CD14-positive monocyte (primary cell): ENCODE results near the gene SERPINA4. TPM values are rescaled to one million over a fixed set of nuclear protein-coding genes. Genes with fewer than 3 reads are reported as not detected.

Experiments used
- DNase-seq, 3 donors: peaks; one replicate each; pipeline ENCODE4 v3.0.0-alpha.2; 2011 to 2022
- H2AFZ ChIP-seq: 2 replicates; pipeline ENCODE4 v1.6.0; 2012; ENCODE audit warnings: mild to moderate bottlenecking, low read depth, low read length, inconsistent platforms; ENCODE audit not compliant: insufficient read depth, poor library complexity, severe bottlenecking
- H3K27ac ChIP-seq, 2 donors: 1 replicate in 1 of 2; 2 replicates in 1 of 2; pipeline ENCODE4 v1.5.1; 2012 to 2013; ENCODE audit warnings: low read length in 2 of 2, control low read depth in 1 of 2, inconsistent platforms in 1 of 2, low read depth in 1 of 2, mild to moderate bottlenecking in 1 of 2
- H3K27me3 ChIP-seq, 2 donors: one replicate each; pipeline versions ENCODE4 v1.6.0 to v1.6.1; 2011 to 2013; ENCODE audit warnings: low read length in 2 of 2; ENCODE audit not compliant: control insufficient read depth in 2 of 2, insufficient read depth in 2 of 2
- H3K36me3 ChIP-seq, 2 donors: replicated peaks in 1 of 2; 1 replicate in 1 of 2; 2 replicates in 1 of 2; pipeline versions ENCODE4 v1.5.1 to v1.6.1; 2012 to 2013; ENCODE audit warnings: low read length in 2 of 2, control low read depth in 1 of 2, inconsistent platforms in 1 of 2, mild to moderate bottlenecking in 1 of 2; ENCODE audit not compliant: insufficient read depth in 2 of 2, control insufficient read depth in 1 of 2
- H3K4me1 ChIP-seq, 2 donors: 1 replicate in 1 of 2; 2 replicates in 1 of 2; pipeline versions ENCODE4 v1.5.1 to v1.6.1; 2012 to 2013; ENCODE audit warnings: low read length in 2 of 2, control low read depth in 1 of 2, inconsistent platforms in 1 of 2, mild to moderate bottlenecking in 1 of 2, moderate library complexity in 1 of 2; ENCODE audit not compliant: insufficient read depth in 2 of 2, control insufficient read depth in 1 of 2
- H3K4me2 ChIP-seq: replicated peaks from 2 replicates; pipeline ENCODE3; 2012; ENCODE audit warnings: low read length, moderate library complexity, mild to moderate bottlenecking; ENCODE audit not compliant: poor library complexity, severe bottlenecking; ENCODE audit errors: extremely low read depth
- H3K4me3 ChIP-seq, 3 experiments: fragments of 200-600 bp in 1 of 3; sonication (generic) in 1 of 3; replicated peaks in 1 of 3; 1 replicate in 2 of 3; 2 replicates in 1 of 3; pipeline ENCODE4 v1.5.1; 2011 to 2013; ENCODE audit warnings: low read length in 3 of 3, mild to moderate bottlenecking in 3 of 3, control low read depth in 2 of 3, low read depth in 2 of 3, inconsistent platforms in 1 of 3, moderate library complexity in 1 of 3
- H3K79me2 ChIP-seq: 2 replicates; pipeline ENCODE4 v1.6.0; 2012; ENCODE audit warnings: mild to moderate bottlenecking, control low read depth, inconsistent platforms, low read length, moderate library complexity; ENCODE audit not compliant: insufficient read depth
- H3K9ac ChIP-seq: 2 replicates; pipeline ENCODE4 v1.6.0; 2017; ENCODE audit warnings: low read length, mild to moderate bottlenecking; ENCODE audit not compliant: insufficient read depth, poor library complexity, severe bottlenecking
- H3K9me3 ChIP-seq, 2 donors: replicated peaks in 1 of 2; 1 replicate in 1 of 2; 2 replicates in 1 of 2; pipeline versions ENCODE4 v1.5.1 to v1.6.1; 2012 to 2013; ENCODE audit warnings: low read length in 2 of 2, control low read depth in 1 of 2; ENCODE audit not compliant: control insufficient read depth in 1 of 2, insufficient read depth in 1 of 2
- H4K20me1 ChIP-seq: 2 replicates; pipeline ENCODE4 v1.6.0; 2012; ENCODE audit warnings: mild to moderate bottlenecking, low read length, control low read depth, moderate library complexity; ENCODE audit not compliant: insufficient read depth
- H3K27ac Mint-ChIP-seq, 7 donors: one replicate each; pipeline ENCODE4 v1.8.0; 2020; ENCODE audit warnings: mild to moderate bottlenecking in 7 of 7, mixed read lengths in 7 of 7, moderate library complexity in 6 of 7, inconsistent platforms in 2 of 7
- H3K27me3 Mint-ChIP-seq, 3 donors: one replicate each; pipeline ENCODE4 v1.8.0; 2021 to 2022; ENCODE audit warnings: low read depth in 3 of 3, mild to moderate bottlenecking in 3 of 3, mixed read lengths in 3 of 3, moderate library complexity in 3 of 3, inconsistent platforms in 1 of 3
- H3K36me3 Mint-ChIP-seq, 2 donors: one replicate each; pipeline ENCODE4 v1.8.0; 2020; ENCODE audit warnings: mixed read lengths in 2 of 2, inconsistent platforms in 1 of 2, mild to moderate bottlenecking in 1 of 2
- H3K4me1 Mint-ChIP-seq: one replicate; pipeline ENCODE4 v1.8.0; 2020; ENCODE audit warnings: mild to moderate bottlenecking, mixed read lengths
- H3K4me3 Mint-ChIP-seq, 2 donors: one replicate each; pipeline ENCODE4 v1.8.0; 2020; ENCODE audit warnings: mild to moderate bottlenecking in 2 of 2, mixed read lengths in 2 of 2, moderate library complexity in 1 of 2
- H3K9me3 Mint-ChIP-seq, 7 donors: one replicate each; pipeline ENCODE4 v1.8.0; 2020 to 2022; ENCODE audit warnings: mixed read lengths in 7 of 7, mild to moderate bottlenecking in 6 of 7, moderate library complexity in 6 of 7, inconsistent platforms in 2 of 7
- WGBS: methylation state at CpG from one replicate; pipeline ENCODE4 v1.1.5; 2013; ENCODE audit warnings: missing lambda C conversion rate; ENCODE audit not compliant: insufficient coverage; 5-methylcytosine and 5-hydroxymethylcytosine counted together
- intact Hi-C, 2 donors: fragments of 100-400 bp; cut with micrococcal nuclease; formaldehyde crosslinking; loops; one replicate each; pipeline versions ENCODE4 v1.15.0 to v1.15.1; 2023
- polyA plus RNA-seq, 3 donors: library from polyadenylated mRNA; depleted of rRNA in 1 of 3; unstranded in 2 of 3; stranded (reverse) in 1 of 3; fragments of 300-500 nt in 2 of 3; fragments of >200 nt in 1 of 3; fragmentation: Illumina TruSeq in 2 of 3; gene quantifications; 1 replicate in 2 of 3; 2 replicates in 1 of 3; pipeline ENCODE4 v1.2.3, GENCODE V29; 2012 to 2021
- TF ChIP-seq, protein P1 (sequence below): fragments of 200-600 bp; IDR thresholded peaks from one replicate; pipeline ENCODE4 v1.8.0; 2022; ENCODE audit warnings: antibody characterized with exemption, mild to moderate bottlenecking

SERPINA4 gene
- polyA plus RNA-seq, 3 donors, result not detected

GRCh38 chr14:94570440-94570839, 9.2 kb downstream of the SERPINA4 start:
- Histone ChIP-seq H3K9ac (no peak overlapping the region), H2AFZ (no peak overlapping the region), H3K4me3 (no peak overlapping the region), H4K20me1 (no peaks in the 10 kb centered on the region), H3K27ac (no peak overlapping the region), H3K9me3 (no peaks in the 10 kb centered on the region), H3K36me3 (no peaks in the 10 kb centered on the region), H3K79me2 (no peaks in the 10 kb centered on the region), H3K27me3 (no peaks in the 10 kb centered on the region), H3K4me2 (no peak overlapping the region), H3K4me1 (no peaks in the 10 kb centered on the region)
- Mint-ChIP-seq H3K4me1 (no peaks in the 10 kb centered on the region), H3K27ac (no peak overlapping the region), H3K27me3 (peaks cover 0 to 7% (median 6%) of the 10 kb centered on the region in 3 donors), H3K4me3 (no peak overlapping the region), H3K9me3 (peaks cover 0 to 11% (median 2%) of the 10 kb centered on the region in 7 donors), H3K36me3 (no peaks in the 10 kb centered on the region)
- TF ChIP-seq, protein P1, sequence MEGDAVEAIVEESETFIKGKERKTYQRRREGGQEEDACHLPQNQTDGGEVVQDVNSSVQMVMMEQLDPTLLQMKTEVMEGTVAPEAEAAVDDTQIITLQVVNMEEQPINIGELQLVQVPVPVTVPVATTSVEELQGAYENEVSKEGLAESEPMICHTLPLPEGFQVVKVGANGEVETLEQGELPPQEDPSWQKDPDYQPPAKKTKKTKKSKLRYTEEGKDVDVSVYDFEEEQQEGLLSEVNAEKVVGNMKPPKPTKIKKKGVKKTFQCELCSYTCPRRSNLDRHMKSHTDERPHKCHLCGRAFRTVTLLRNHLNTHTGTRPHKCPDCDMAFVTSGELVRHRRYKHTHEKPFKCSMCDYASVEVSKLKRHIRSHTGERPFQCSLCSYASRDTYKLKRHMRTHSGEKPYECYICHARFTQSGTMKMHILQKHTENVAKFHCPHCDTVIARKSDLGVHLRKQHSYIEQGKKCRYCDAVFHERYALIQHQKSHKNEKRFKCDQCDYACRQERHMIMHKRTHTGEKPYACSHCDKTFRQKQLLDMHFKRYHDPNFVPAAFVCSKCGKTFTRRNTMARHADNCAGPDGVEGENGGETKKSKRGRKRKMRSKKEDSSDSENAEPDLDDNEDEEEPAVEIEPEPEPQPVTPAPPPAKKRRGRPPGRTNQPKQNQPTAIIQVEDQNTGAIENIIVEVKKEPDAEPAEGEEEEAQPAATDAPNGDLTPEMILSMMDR, result no peak
- DNase-seq, result no peak
- intact Hi-C loops, result no loop called here
- WGBS, result 98% methylated on average over 5 of the region's 9 CpGs

- Mint-ChIP-seq H3K36me3 (no peaks in the 10 kb centered on the region), H3K27ac (no peak overlapping the region), H3K9me3 (peaks cover 0 to 11% (median 2%) of the 10 kb centered on the region in 7 donors), H3K4me3 (no peak overlapping the region), H3K4me1 (no peaks in the 10 kb centered on the region), H3K27me3 (peaks cover 0 to 6% (median under 1%) of the 10 kb centered on the region in 3 donors)
- no peaks in the 10 kb centered on the region for H3K4me1 ChIP-seq
- H3K27ac ChIP-seq, result no peak overlapping the region
- no peaks in the 10 kb centered on the region for H3K9me3 ChIP-seq
- H3K4me3 ChIP-seq, result no peak overlapping the region
- WGBS, result 100% methylated on average over 1 of the region's 7 CpGs
- H3K4me2 ChIP-seq, result no peak overlapping the region
- no peaks in the 10 kb centered on the region for H3K36me3 ChIP-seq
- TF ChIP-seq, protein P1, result no peak
- no peak overlapping the region for H2AFZ ChIP-seq
- H3K79me2 ChIP-seq, result no peaks in the 10 kb centered on the region
- no peaks in the 10 kb centered on the region for H3K27me3 ChIP-seq
- H3K9ac ChIP-seq, result no peak overlapping the region
- no peak for DNase-seq
- H4K20me1 ChIP-seq, result no peaks in the 10 kb centered on the region
- intact Hi-C loops, result no loop called here
Observed at GRCh38 chr14:94571395-94571794, 10.2 kb downstream of the SERPINA4 start.
